Right atrium auricular region (tissue), 2 donors: ENCODE data around the gene TIFAB. TPM values are rescaled to one million over a fixed set of nuclear protein-coding genes. Genes with fewer than 3 reads are reported as not detected.

ENCODE experiments used
- DNase-seq: peaks from one replicate; pipeline ENCODE4 v3.0.0-alpha.2; 2019; ENCODE audit warnings: low spot score
- H3K27ac ChIP-seq, 2 donors: fragments of 200-600 bp; sonication (generic); 1 replicate in 1 of 2; 2 replicates in 1 of 2; pipeline ENCODE4 v1.5.1; 2016 to 2019
- H3K27me3 ChIP-seq, 2 donors: fragments of 200-600 bp; sonication (generic); one replicate each; pipeline versions ENCODE4 v1.5.1 to v1.6.0; 2017 to 2019
- H3K36me3 ChIP-seq: fragments of 200-600 bp; sonication (generic); one replicate; pipeline ENCODE4 v1.5.1; 2016
- H3K4me1 ChIP-seq, 2 donors: fragments of 200-600 bp; sonication (generic); one replicate each; pipeline versions ENCODE4 v1.5.1 to v1.6.0; 2017 to 2019
- H3K4me3 ChIP-seq, 2 donors: fragments of 200-600 bp; sonication (generic); 1 replicate in 1 of 2; 2 replicates in 1 of 2; pipeline ENCODE4 v1.5.1; 2017 to 2019; ENCODE audit warnings: mild to moderate bottlenecking in 1 of 2, moderate library complexity in 1 of 2
- H3K9me3 ChIP-seq, 2 donors: fragments of 200-600 bp; sonication (generic); one replicate each; pipeline ENCODE4 v1.5.1; 2019
- CTCF ChIP-seq, 2 donors: fragments of 200-600 bp; sonication (generic); IDR thresholded peaks; one replicate each; pipeline ENCODE4 v1.5.1; 2019; ENCODE audit warnings: antibody characterized with exemption in 2 of 2
- total RNA-seq, 2 donors: library from RNA; depleted of rRNA; stranded (reverse); fragments of >200 nt; gene quantifications; one replicate each; pipeline ENCODE4 v1.1.0, GENCODE V29; 2016

The TIFAB gene
- total RNA-seq, 2 donors from 2014 or later: not detected

GRCh38 chr5:135417083-135417482 lies 35.1 kb downstream of the TIFAB start:
- Histone ChIP-seq H3K9me3 (peaks cover 0 to 12% of the 10 kb centered on the region in 2 donors), H3K27ac (no peak overlapping the region), H3K4me3 (no peak overlapping the region), H3K36me3 (no peaks in the 10 kb centered on the region), H3K27me3 (no peaks in the 10 kb centered on the region), H3K4me1 (no peaks in the 10 kb centered on the region)
- no peak for TF ChIP-seq CTCF (IDR thresholded peaks at IDR 0.05)
- no peak for DNase-seq

- H3K27me3 ChIP-seq: no peaks in the 10 kb centered on the region
- no peak for TF ChIP-seq CTCF (IDR thresholded peaks at IDR 0.05)
- H3K27ac ChIP-seq: no peak overlapping the region
- DNase-seq: no peak
- H3K36me3 ChIP-seq: no peaks in the 10 kb centered on the region
- H3K4me3 ChIP-seq: no peak overlapping the region
- peaks cover 0 to 2% of the 10 kb centered on the region in 2 donors for H3K4me1 ChIP-seq
- no peaks in the 10 kb centered on the region for H3K9me3 ChIP-seq
Measured at GRCh38 chr5:135405082-135405481, 47.1 kb downstream of the TIFAB start.

- TF ChIP-seq CTCF (IDR thresholded peaks at IDR 0.05): no peak
- H3K36me3 ChIP-seq: no peaks in the 10 kb centered on the region
- peaks cover 0 to 19% of the 10 kb centered on the region in 2 donors for H3K4me1 ChIP-seq
- no peaks in the 10 kb centered on the region for H3K9me3 ChIP-seq
- H3K27ac ChIP-seq: no peak overlapping the region
- no peaks in the 10 kb centered on the region for H3K27me3 ChIP-seq
- DNase-seq: no peak
- no peak overlapping the region for H3K4me3 ChIP-seq
Measured at GRCh38 chr5:135402031-135402430, 50.1 kb downstream of the TIFAB start.

GRCh38 chr5:135400866-135401265 lies 51.3 kb downstream of the TIFAB start:
- TF ChIP-seq CTCF (IDR thresholded peaks at IDR 0.05): no peak

GRCh38 chr5:135399794-135400542 lies 52.2 kb downstream of the TIFAB start:
- Histone ChIP-seq H3K27me3 (no peaks in the 10 kb centered on the region), H3K4me1 (peaks cover 0 to 40% of the 10 kb centered on the region in 2 donors), H3K36me3 (no peaks in the 10 kb centered on the region), H3K27ac (peak overlapping the region; percentile 91 to 95), H3K4me3 (peak overlapping the region; percentile 77 to 83), H3K9me3 (no peaks in the 10 kb centered on the region)
- no peak for TF ChIP-seq CTCF (IDR thresholded peaks at IDR 0.05)
- no peak for DNase-seq

More at GRCh38 chr5:135400866-135401265, 51.3 kb downstream of the TIFAB start:
- H3K36me3 ChIP-seq: no peaks in the 10 kb centered on the region
- no peak for DNase-seq
- no peak overlapping the region for H3K4me3 ChIP-seq
- H3K27me3 ChIP-seq: no peaks in the 10 kb centered on the region
- H3K4me1 ChIP-seq: peaks cover 0 to 31% of the 10 kb centered on the region in 2 donors
- H3K9me3 ChIP-seq: no peaks in the 10 kb centered on the region
- no peak overlapping the region for H3K27ac ChIP-seq
